Calu3 (cell line): Measurements from ENCODE around the gene DHFR. TPM values are rescaled to one million over a fixed set of nuclear protein-coding genes. Genes with fewer than 3 reads are reported as not detected.

Source experiments
- BruUV-seq: library from RNA; stranded (reverse); fragments of 400-500 nt; replicated peaks from 2 replicates; lab custom pipeline; 2021; lab: Mats Ljungman, UMichigan
- CTCF ChIA-PET: fragments of 300-600 bp; sonication (Branson Sonifier 250); formaldehyde crosslinking; loops from one replicate; lab custom pipeline; 2022; ENCODE audit warnings: antibody characterized with exemption; lab: Charles Lee
- DNase-seq: peaks from one replicate; pipeline ENCODE4 v3.0.0; 2022
- H3K27ac Mint-ChIP-seq: one replicate; pipeline ENCODE4 v1.8.0; 2022; ENCODE audit warnings: mixed read lengths; ENCODE audit not compliant: unreplicated experiment
- H3K27me3 Mint-ChIP-seq: one replicate; pipeline ENCODE4 v1.8.0; 2022; ENCODE audit warnings: mixed read lengths; ENCODE audit not compliant: unreplicated experiment
- H3K36me3 Mint-ChIP-seq: one replicate; pipeline ENCODE4 v1.8.0; 2022; ENCODE audit warnings: mild to moderate bottlenecking, moderate library complexity, mixed read lengths; ENCODE audit not compliant: insufficient read depth, unreplicated experiment
- H3K4me1 Mint-ChIP-seq: one replicate; pipeline ENCODE4 v1.8.0; 2022; ENCODE audit warnings: mild to moderate bottlenecking, low read depth, mixed read lengths; ENCODE audit not compliant: unreplicated experiment
- H3K4me3 Mint-ChIP-seq: one replicate; pipeline ENCODE4 v1.8.0; 2022; ENCODE audit warnings: mild to moderate bottlenecking, low read depth, moderate library complexity, mixed read lengths; ENCODE audit not compliant: unreplicated experiment
- H3K9me3 Mint-ChIP-seq: one replicate; pipeline ENCODE4 v1.8.0; 2022; ENCODE audit warnings: low read depth, mixed read lengths; ENCODE audit not compliant: unreplicated experiment
- intact Hi-C: fragments of 100-400 bp; cut with micrococcal nuclease; formaldehyde crosslinking; loops from one replicate; pipeline ENCODE4 v1.10.0; 2022; ENCODE audit not compliant: unreplicated experiment
- total RNA-seq: library from RNA; stranded (reverse); gene quantifications from 2 replicates; pipeline ENCODE4 v1.2.3, GENCODE V29; 2022
- TF ChIP-seq, protein P1 (sequence below): fragments of 200-600 bp; IDR thresholded peaks from one replicate; pipeline ENCODE4 v1.8.0; 2022; ENCODE audit warnings: antibody characterized with exemption; ENCODE audit not compliant: unreplicated experiment

DHFR gene
- total RNA-seq, 1 experiment from 2014 or later, result 58.0 TPM

- DNase-seq, result no peak
- peaks cover 30% of the 10 kb centered on the region for H3K36me3 Mint-ChIP-seq
- BruUV-seq, result TSS peak; percentile 75
Measured at GRCh38 chr5:80655231-80655774, 520 bp upstream of the DHFR start.

DNA sequence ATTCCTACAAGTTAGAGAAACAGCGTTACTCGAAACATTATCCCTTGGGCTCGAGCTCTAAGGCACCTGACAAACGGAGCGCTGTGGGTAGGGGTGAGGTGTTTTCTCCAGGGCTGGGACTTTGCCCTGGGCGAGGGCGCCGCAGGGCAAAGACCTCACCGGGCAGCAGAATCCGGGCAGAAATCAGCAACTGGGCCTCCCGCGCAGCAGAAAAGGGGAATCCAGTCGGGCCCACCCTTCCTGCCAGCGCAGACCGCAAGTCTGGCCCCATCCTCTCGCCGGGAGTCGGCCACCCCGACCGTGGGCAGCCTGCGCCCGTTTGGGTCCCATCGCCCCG lies 761 bp downstream of the DHFR start:
- TF ChIP-seq, protein P1, sequence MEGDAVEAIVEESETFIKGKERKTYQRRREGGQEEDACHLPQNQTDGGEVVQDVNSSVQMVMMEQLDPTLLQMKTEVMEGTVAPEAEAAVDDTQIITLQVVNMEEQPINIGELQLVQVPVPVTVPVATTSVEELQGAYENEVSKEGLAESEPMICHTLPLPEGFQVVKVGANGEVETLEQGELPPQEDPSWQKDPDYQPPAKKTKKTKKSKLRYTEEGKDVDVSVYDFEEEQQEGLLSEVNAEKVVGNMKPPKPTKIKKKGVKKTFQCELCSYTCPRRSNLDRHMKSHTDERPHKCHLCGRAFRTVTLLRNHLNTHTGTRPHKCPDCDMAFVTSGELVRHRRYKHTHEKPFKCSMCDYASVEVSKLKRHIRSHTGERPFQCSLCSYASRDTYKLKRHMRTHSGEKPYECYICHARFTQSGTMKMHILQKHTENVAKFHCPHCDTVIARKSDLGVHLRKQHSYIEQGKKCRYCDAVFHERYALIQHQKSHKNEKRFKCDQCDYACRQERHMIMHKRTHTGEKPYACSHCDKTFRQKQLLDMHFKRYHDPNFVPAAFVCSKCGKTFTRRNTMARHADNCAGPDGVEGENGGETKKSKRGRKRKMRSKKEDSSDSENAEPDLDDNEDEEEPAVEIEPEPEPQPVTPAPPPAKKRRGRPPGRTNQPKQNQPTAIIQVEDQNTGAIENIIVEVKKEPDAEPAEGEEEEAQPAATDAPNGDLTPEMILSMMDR, result no peak
- no peaks in the 10 kb centered on the region for H3K27me3 Mint-ChIP-seq
- no peaks in the 10 kb centered on the region for H3K9me3 Mint-ChIP-seq
- intact Hi-C loops, result loop anchor here (2.0 kb wide), 1 partner anchor 165 kb away; the partner anchor contains the start of gene FAM151B
- peak overlapping the region; percentile 17 for H3K27ac Mint-ChIP-seq
- BruUV-seq, result TSS peak; percentile 80
- peak; percentile 36 for DNase-seq
- peaks cover 23% of the 10 kb centered on the region for H3K4me1 Mint-ChIP-seq
- H3K36me3 Mint-ChIP-seq, result peaks cover 30% of the 10 kb centered on the region
- H3K4me3 Mint-ChIP-seq, result peak overlapping the region; percentile 80
- CTCF ChIA-PET, result interaction anchor here (1.2 to 2.4 kb wide), 3 partner anchors 18 to 173 kb away, joined by 3 to 8 read pairs (median 5); no protein-coding TSS in a partner anchor

More at GRCh38 chr5:80655231-80655774, 520 bp upstream of the DHFR start:
- H3K4me3 Mint-ChIP-seq, result peak overlapping the region; percentile 80
- no peaks in the 10 kb centered on the region for H3K27me3 Mint-ChIP-seq
- H3K27ac Mint-ChIP-seq, result peak overlapping the region; percentile 80
- TF ChIP-seq, protein P1, result no peak
- intact Hi-C loops, result loop anchor here (2.0 kb wide), 1 partner anchor 167 kb away; the partner anchor contains the start of gene FAM151B
- no peaks in the 10 kb centered on the region for H3K9me3 Mint-ChIP-seq
- CTCF ChIA-PET, result interaction anchor here (0.6 to 2.4 kb wide), 4 partner anchors 17 to 857 kb away, joined by 3 to 8 read pairs (median 4); no protein-coding TSS in a partner anchor
- H3K4me1 Mint-ChIP-seq, result peaks cover 23% of the 10 kb centered on the region

DNA sequence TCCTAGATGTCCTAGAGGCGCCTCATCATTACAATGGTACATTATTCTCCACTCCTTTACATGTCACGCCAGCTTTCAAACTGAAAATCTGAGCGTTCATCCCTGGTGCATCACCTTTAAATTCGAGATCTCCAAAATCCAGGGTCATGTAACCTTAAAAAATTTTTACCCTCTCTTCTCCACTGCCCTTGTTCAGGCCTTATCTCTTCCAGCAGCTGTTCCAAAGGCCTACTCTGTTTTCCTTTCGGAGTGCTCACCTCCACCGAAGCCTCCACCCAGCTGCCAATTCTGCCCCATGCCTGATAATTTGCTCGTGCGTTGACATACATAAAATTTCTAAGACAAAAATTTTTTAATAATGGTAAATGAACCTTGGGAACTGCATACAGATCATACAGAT lies 1.3 kb downstream of the DHFR start:
- Mint-ChIP-seq H3K36me3 (peaks cover 31% of the 10 kb centered on the region), H3K4me1 (peaks cover 23% of the 10 kb centered on the region), H3K4me3 (peak overlapping the region; percentile 80), H3K27ac (peak overlapping the region; percentile 17), H3K27me3 (no peaks in the 10 kb centered on the region), H3K9me3 (no peaks in the 10 kb centered on the region)
- no TSS peak for BruUV-seq
- peak; percentile 3 for DNase-seq
- TF ChIP-seq, protein P1, result no peak
- intact Hi-C loops, result no loop called here
- CTCF ChIA-PET, result interaction anchor here (1.2 kb wide), 1 partner anchor 165 kb away, joined by 3 read pairs; no protein-coding TSS in a partner anchor

DNA sequence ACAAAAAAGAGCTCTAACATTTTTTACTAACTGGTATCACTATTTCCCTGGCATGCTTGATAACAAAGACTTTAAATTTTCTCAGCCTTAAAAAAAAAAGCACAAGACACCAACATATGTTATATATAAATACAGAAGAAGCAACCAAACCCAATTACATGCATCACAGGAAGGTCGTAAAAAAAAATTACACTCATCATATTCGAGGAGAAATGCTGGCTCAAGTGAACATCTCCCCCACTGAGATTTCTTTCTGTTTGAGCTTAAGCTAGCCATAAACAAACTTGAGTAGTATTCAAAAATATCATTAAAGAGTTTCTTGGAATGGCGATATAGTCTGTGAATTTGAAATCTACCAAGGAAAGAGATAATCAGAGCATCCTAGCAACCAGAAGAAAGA lies 7.9 kb downstream of the DHFR start:
- Mint-ChIP-seq H3K27me3 (no peaks in the 10 kb centered on the region), H3K9me3 (no peaks in the 10 kb centered on the region), H3K4me3 (no peak overlapping the region), H3K36me3 (peaks cover 20% of the 10 kb centered on the region), H3K4me1 (peaks cover 9% of the 10 kb centered on the region), H3K27ac (no peak overlapping the region)
- CTCF ChIA-PET, result no interaction called here
- TF ChIP-seq, protein P1, result no peak
- TSS peak; percentile 7 for BruUV-seq
- DNase-seq, result no peak
- intact Hi-C loops, result no loop called here
